ENCODE measurements around the gene SPEN. TPM values are rescaled to one million over a fixed set of nuclear protein-coding genes. Genes with fewer than 3 reads are reported as not detected.

The SPEN gene
- total RNA-seq, 2 experiments from 2014 or later = 73.5 to 76.7 TPM

- POLR2A ChIA-PET = no interaction called here
- Histone ChIP-seq H3K4me3 (ENCODE audit: low read length) (no peak overlapping the region), H3K27ac (ENCODE audit: low read depth in 1 of 2, low read length in 2 of 2) (no peak overlapping the region), H3K9me3 (ENCODE audit: control insufficient read depth in 1 of 2, insufficient read depth in 1 of 2, low read length in 2 of 2) (no peaks in the 10 kb centered on the region), H3K4me1 (ENCODE audit: insufficient read depth, low read length) (peaks cover 37% of the 10 kb centered on the region), H3K36me3 (ENCODE audit: insufficient read depth, low read length) (peaks cover 9% of the 10 kb centered on the region), H3K27me3 (ENCODE audit: control insufficient read depth in 1 of 2, insufficient read depth in 2 of 2, low read length in 2 of 2) (no peaks in the 10 kb centered on the region)
- Mint-ChIP-seq H3K4me3 (no peak overlapping the region), H3K4me1 (ENCODE audit: low read depth) (peaks cover 68% of the 10 kb centered on the region), H3K36me3 (ENCODE audit: low read depth) (peaks cover 29% of the 10 kb centered on the region), H3K9me3 (no peaks in the 10 kb centered on the region), H3K27ac (peak overlapping the region; percentile 67), H3K27me3 (no peaks in the 10 kb centered on the region)
- intact Hi-C loops (cut with DNase I, micrococcal nuclease) = loop anchor here in 1 of 2 experiments (5.0 kb wide), 1 partner anchor 52 kb away; no protein-coding TSS in a partner anchor
- TF ChIP-seq CTCF (IDR thresholded peaks at IDR 0.05) = no peak
- DNase-seq (no peak), ATAC-seq (ENCODE audit: poor library complexity) (no peak)
- CTCF ChIA-PET = no interaction called here
Measured at GRCh38 chr1:15884477-15884876, 37.0 kb downstream of the SPEN start.

DNA sequence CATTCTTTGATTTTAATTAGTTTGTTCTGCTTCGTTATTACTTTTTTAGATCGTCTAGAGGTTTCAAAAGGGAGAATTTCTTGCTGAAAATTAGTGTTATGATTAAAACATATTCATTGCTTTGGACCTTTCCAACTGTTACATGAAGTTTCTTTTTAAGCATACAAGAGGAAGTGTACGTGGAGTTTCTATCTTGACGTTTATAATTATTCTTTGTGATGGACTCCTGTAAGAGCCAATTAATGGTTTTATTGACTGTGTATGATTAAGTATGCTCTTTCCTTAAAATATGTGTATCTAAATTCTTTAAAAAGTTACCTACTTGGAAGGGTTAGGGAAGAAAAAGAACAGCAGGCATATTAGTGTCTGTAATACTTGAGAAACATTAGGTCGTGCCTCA is 37.8 kb downstream of the SPEN start:
- Histone ChIP-seq H3K27me3 (ENCODE audit: control insufficient read depth in 1 of 2, insufficient read depth in 2 of 2, low read length in 2 of 2) (no peaks in the 10 kb centered on the region), H3K4me1 (ENCODE audit: insufficient read depth, low read length) (peaks cover 37% of the 10 kb centered on the region), H3K27ac (ENCODE audit: low read depth in 1 of 2, low read length in 2 of 2) (no peak overlapping the region), H3K36me3 (ENCODE audit: insufficient read depth, low read length) (peaks cover 9% of the 10 kb centered on the region), H3K9me3 (ENCODE audit: control insufficient read depth in 1 of 2, insufficient read depth in 1 of 2, low read length in 2 of 2) (no peaks in the 10 kb centered on the region), H3K4me3 (ENCODE audit: low read length) (no peak overlapping the region)
- Mint-ChIP-seq H3K27ac (peak overlapping the region; percentile 68), H3K36me3 (ENCODE audit: low read depth) (peaks cover 35% of the 10 kb centered on the region), H3K4me3 (no peak overlapping the region), H3K4me1 (ENCODE audit: low read depth) (peaks cover 69% of the 10 kb centered on the region), H3K9me3 (no peaks in the 10 kb centered on the region), H3K27me3 (no peaks in the 10 kb centered on the region)
- intact Hi-C loops (cut with DNase I, micrococcal nuclease) = loop anchor here in 1 of 2 experiments (5.0 kb wide), 1 partner anchor 38 kb away; the partner anchor contains the start of gene SPEN
- POLR2A ChIA-PET = no interaction called here
- ATAC-seq (ENCODE audit: poor library complexity) (no peak), DNase-seq (no peak)
- CTCF ChIA-PET = interaction anchor here (1.1 kb wide), 1 partner anchor 11 kb away, joined by 3 read pairs; no protein-coding TSS in a partner anchor
- no peak for TF ChIP-seq CTCF (IDR thresholded peaks at IDR 0.05)

DNA sequence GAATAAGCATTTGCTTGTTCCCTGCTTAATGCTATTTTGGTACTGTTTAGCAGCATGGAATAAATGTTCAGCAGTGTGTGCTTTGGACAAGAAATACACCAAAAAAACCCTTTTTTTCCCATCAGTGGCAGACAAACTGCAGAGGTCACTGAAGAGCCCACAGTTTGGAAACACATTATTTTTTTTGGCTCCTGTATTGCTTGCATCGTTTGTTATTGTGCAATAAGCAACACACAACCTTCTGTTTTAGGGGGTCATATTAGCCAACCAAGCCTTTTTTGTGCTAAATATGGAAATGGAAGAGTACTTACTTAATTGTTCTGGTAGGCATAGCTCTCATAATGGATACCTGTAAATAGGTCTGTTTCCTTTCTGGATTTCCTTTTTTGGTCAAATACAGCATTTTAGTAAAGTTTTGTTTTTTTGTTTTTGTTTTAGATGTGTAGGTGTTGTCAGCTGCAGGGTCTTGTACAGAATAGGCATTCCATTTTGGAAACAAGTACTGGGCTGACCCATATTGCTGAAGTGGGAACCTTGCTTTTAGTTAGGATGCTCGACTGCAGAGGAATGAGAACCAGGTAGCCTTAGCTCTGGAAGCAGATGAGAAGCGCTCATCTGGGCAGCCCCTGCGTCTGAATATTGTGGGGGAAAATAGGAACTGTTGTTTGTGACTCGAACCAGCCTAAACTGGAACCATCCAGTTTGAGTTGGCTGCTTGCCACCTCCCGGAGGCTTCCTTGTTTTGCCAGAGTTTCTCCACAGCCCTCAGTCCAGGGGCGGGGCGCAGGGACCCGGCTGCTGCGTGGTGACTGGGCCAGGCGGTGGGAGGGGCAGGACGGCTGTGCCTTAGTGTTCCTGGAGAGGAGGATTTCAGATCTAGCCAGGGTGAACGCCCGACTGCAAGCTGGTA is 38.4 kb downstream of the SPEN start:
- H3K36me3 Mint-ChIP-seq (ENCODE audit: low read depth) = peaks cover 35% of the 10 kb centered on the region
- peaks cover 69% of the 10 kb centered on the region for H3K4me1 Mint-ChIP-seq (ENCODE audit: low read depth)
- H3K4me3 Mint-ChIP-seq = peak overlapping the region; percentile 52
- ATAC-seq (ENCODE audit: poor library complexity) (peak; percentile 60), DNase-seq (peak in 11 of 14 experiments; percentile 2 to 70 (median 33))
- ChIA-PET POLR2A (interaction anchor here (1.5 to 2.6 kb wide), 3 partner anchors 20 to 52 kb away, joined by 3 to 15 read pairs (median 3); partner anchors contain the start of gene SPEN), CTCF (interaction anchor here (1.1 kb wide), 1 partner anchor 11 kb away, joined by 3 read pairs; no protein-coding TSS in a partner anchor)
- intact Hi-C loops (cut with DNase I, micrococcal nuclease) = loop anchor here in 1 of 2 experiments (5.0 kb wide), 1 partner anchor 39 kb away; the partner anchor contains the start of gene SPEN
- H3K27ac ChIP-seq (ENCODE audit: low read depth in 1 of 2, low read length in 2 of 2) = no peak overlapping the region
- H3K4me1 ChIP-seq (ENCODE audit: insufficient read depth, low read length) = peaks cover 33% of the 10 kb centered on the region
- peaks cover 11% of the 10 kb centered on the region for H3K36me3 ChIP-seq (ENCODE audit: insufficient read depth, low read length)
- H3K9me3 Mint-ChIP-seq = no peaks in the 10 kb centered on the region
- H3K4me3 ChIP-seq (ENCODE audit: low read length) = peak overlapping the region; percentile 26
- H3K27me3 ChIP-seq (ENCODE audit: control insufficient read depth in 1 of 2, insufficient read depth in 2 of 2, low read length in 2 of 2) = no peaks in the 10 kb centered on the region
- H3K27ac Mint-ChIP-seq = peak overlapping the region; percentile 68
- no peaks in the 10 kb centered on the region for H3K27me3 Mint-ChIP-seq
- H3K9me3 ChIP-seq (ENCODE audit: control insufficient read depth in 1 of 2, insufficient read depth in 1 of 2, low read length in 2 of 2) = no peaks in the 10 kb centered on the region
- TF ChIP-seq CTCF (IDR thresholded peaks at IDR 0.05) = no peak
